ENCODE results near the gene FUT6. TPM values are rescaled to one million over a fixed set of nuclear protein-coding genes. Genes with fewer than 3 reads are reported as not detected.
"Not testable (repeated sequence)": the region's sequence is repeated elsewhere in the genome, so short reads cannot be mapped to it uniquely, and the experiment has no call there.

FUT6 gene
- polyA plus RNA-seq, 2 donors: 77.6 to 96.5 TPM

GRCh38 chr19:5877427-5877826 is 37.9 kb upstream of the FUT6 start:
- peaks cover 0 to 2% of the 10 kb centered on the region in 2 donors for H3K4me1 ChIP-seq (ENCODE audit: control insufficient read depth in 2 of 2, insufficient read depth in 2 of 2, low read length in 1 of 2)
- no peak overlapping the region for H3K27ac ChIP-seq (ENCODE audit: low read depth in 2 of 2, low read length in 1 of 2)
- no peak overlapping the region for H3K4me3 ChIP-seq (ENCODE audit: low read depth in 1 of 2, low read length in 2 of 2)
- H3K27me3 ChIP-seq (ENCODE audit: control insufficient read depth in 1 of 2, insufficient read depth in 2 of 2, low read length in 2 of 2): no peaks in the 10 kb centered on the region
- WGBS, 2 donors: 77 to 84% methylated on average over 8 of the region's 8 CpGs
- H3K9me3 ChIP-seq (ENCODE audit: control insufficient read depth in 2 of 2, insufficient read depth in 1 of 2, low read depth in 1 of 2, low read length in 1 of 2): no peaks in the 10 kb centered on the region
- H3K36me3 ChIP-seq (ENCODE audit: control insufficient read depth in 2 of 2, insufficient read depth in 2 of 2, low read length in 1 of 2): no peaks in the 10 kb centered on the region

- not testable (repeated sequence) for H3K36me3 ChIP-seq (ENCODE audit: control insufficient read depth in 2 of 2, insufficient read depth in 2 of 2, low read length in 1 of 2); H3K9me3 ChIP-seq (ENCODE audit: control insufficient read depth in 2 of 2, insufficient read depth in 1 of 2, low read depth in 1 of 2, low read length in 1 of 2); H3K4me1 ChIP-seq (ENCODE audit: control insufficient read depth in 2 of 2, insufficient read depth in 2 of 2, low read length in 1 of 2); H3K27me3 ChIP-seq (ENCODE audit: control insufficient read depth in 1 of 2, insufficient read depth in 2 of 2, low read length in 2 of 2); H3K4me3 ChIP-seq (ENCODE audit: low read depth in 1 of 2, low read length in 2 of 2)
- H3K27ac ChIP-seq (ENCODE audit: low read depth in 2 of 2, low read length in 1 of 2): peak overlapping the region in 1 of 2 donors; percentile 74
- 72 to 79% methylated on average over 7 of the region's 7 CpGs for WGBS, 2 donors
Measured at GRCh38 chr19:5874496-5874895, 35.0 kb upstream of the FUT6 start.

GRCh38 chr19:5873617-5874199 is 34.2 kb upstream of the FUT6 start:
- H3K27me3 ChIP-seq (ENCODE audit: control insufficient read depth in 1 of 2, insufficient read depth in 2 of 2, low read length in 2 of 2): no peaks in the 10 kb centered on the region
- no peaks in the 10 kb centered on the region for H3K9me3 ChIP-seq (ENCODE audit: control insufficient read depth in 2 of 2, insufficient read depth in 1 of 2, low read depth in 1 of 2, low read length in 1 of 2)
- no peaks in the 10 kb centered on the region for H3K36me3 ChIP-seq (ENCODE audit: control insufficient read depth in 2 of 2, insufficient read depth in 2 of 2, low read length in 1 of 2)
- no peaks in the 10 kb centered on the region for H3K4me1 ChIP-seq (ENCODE audit: control insufficient read depth in 2 of 2, insufficient read depth in 2 of 2, low read length in 1 of 2)
- H3K27ac ChIP-seq (ENCODE audit: low read depth in 2 of 2, low read length in 1 of 2): peak overlapping the region in 1 of 2 donors; percentile 47
- no peak overlapping the region for H3K4me3 ChIP-seq (ENCODE audit: low read depth in 1 of 2, low read length in 2 of 2)
- 89% methylated on average over 12 of the region's 12 CpGs for WGBS, 2 donors

GRCh38 chr19:5870986-5871394 is 31.5 kb upstream of the FUT6 start:
- WGBS, 2 donors: 80 to 82% methylated on average over 12 of the region's 12 CpGs
- no peaks in the 10 kb centered on the region for H3K9me3 ChIP-seq (ENCODE audit: control insufficient read depth in 2 of 2, insufficient read depth in 1 of 2, low read depth in 1 of 2, low read length in 1 of 2)
- H3K27ac ChIP-seq (ENCODE audit: low read depth in 2 of 2, low read length in 1 of 2): no peak overlapping the region
- H3K27me3 ChIP-seq (ENCODE audit: control insufficient read depth in 1 of 2, insufficient read depth in 2 of 2, low read length in 2 of 2): no peaks in the 10 kb centered on the region
- no peaks in the 10 kb centered on the region for H3K36me3 ChIP-seq (ENCODE audit: control insufficient read depth in 2 of 2, insufficient read depth in 2 of 2, low read length in 1 of 2)
- no peak overlapping the region for H3K4me3 ChIP-seq (ENCODE audit: low read depth in 1 of 2, low read length in 2 of 2)
- H3K4me1 ChIP-seq (ENCODE audit: control insufficient read depth in 2 of 2, insufficient read depth in 2 of 2, low read length in 1 of 2): no peaks in the 10 kb centered on the region

- no peaks in the 10 kb centered on the region for H3K9me3 ChIP-seq (ENCODE audit: control insufficient read depth in 2 of 2, insufficient read depth in 1 of 2, low read depth in 1 of 2, low read length in 1 of 2)
- 85 to 88% methylated on average over 31 of the region's 31 CpGs for WGBS, 2 donors
- no peak overlapping the region for H3K4me3 ChIP-seq (ENCODE audit: low read depth in 1 of 2, low read length in 2 of 2)
- H3K27ac ChIP-seq (ENCODE audit: low read depth in 2 of 2, low read length in 1 of 2): no peak overlapping the region
- peaks cover 0 to 2% of the 10 kb centered on the region in 2 donors for H3K4me1 ChIP-seq (ENCODE audit: control insufficient read depth in 2 of 2, insufficient read depth in 2 of 2, low read length in 1 of 2)
- no peaks in the 10 kb centered on the region for H3K27me3 ChIP-seq (ENCODE audit: control insufficient read depth in 1 of 2, insufficient read depth in 2 of 2, low read length in 2 of 2)
- no peaks in the 10 kb centered on the region for H3K36me3 ChIP-seq (ENCODE audit: control insufficient read depth in 2 of 2, insufficient read depth in 2 of 2, low read length in 1 of 2)
Measured at GRCh38 chr19:5867201-5868136, 28.0 kb upstream of the FUT6 start.

- no peak overlapping the region for H3K4me3 ChIP-seq (ENCODE audit: low read depth in 1 of 2, low read length in 2 of 2)
- H3K9me3 ChIP-seq (ENCODE audit: control insufficient read depth in 2 of 2, insufficient read depth in 1 of 2, low read depth in 1 of 2, low read length in 1 of 2): no peaks in the 10 kb centered on the region
- WGBS, 2 donors: 84 to 85% methylated on average over 11 of the region's 11 CpGs
- H3K36me3 ChIP-seq (ENCODE audit: control insufficient read depth in 2 of 2, insufficient read depth in 2 of 2, low read length in 1 of 2): no peaks in the 10 kb centered on the region
- H3K27ac ChIP-seq (ENCODE audit: low read depth in 2 of 2, low read length in 1 of 2): no peak overlapping the region
- no peaks in the 10 kb centered on the region for H3K27me3 ChIP-seq (ENCODE audit: control insufficient read depth in 1 of 2, insufficient read depth in 2 of 2, low read length in 2 of 2)
- H3K4me1 ChIP-seq (ENCODE audit: control insufficient read depth in 2 of 2, insufficient read depth in 2 of 2, low read length in 1 of 2): peaks cover 0 to 2% of the 10 kb centered on the region in 2 donors
Measured at GRCh38 chr19:5865772-5866171, 26.3 kb upstream of the FUT6 start.

GRCh38 chr19:5864725-5865486 is 25.4 kb upstream of the FUT6 start:
- Histone ChIP-seq H3K9me3 (ENCODE audit: control insufficient read depth in 2 of 2, insufficient read depth in 1 of 2, low read depth in 1 of 2, low read length in 1 of 2) (no peaks in the 10 kb centered on the region), H3K4me3 (ENCODE audit: low read depth in 1 of 2, low read length in 2 of 2) (no peak overlapping the region)
- 84 to 85% methylated on average over 14 of the region's 14 CpGs for WGBS, 2 donors

GRCh38 chr19:5864013-5864720 is 24.7 kb upstream of the FUT6 start:
- Histone ChIP-seq H3K27ac (ENCODE audit: low read depth in 2 of 2, low read length in 1 of 2) (no peak overlapping the region), H3K4me1 (ENCODE audit: control insufficient read depth in 2 of 2, insufficient read depth in 2 of 2, low read length in 1 of 2) (peaks cover 0 to 2% of the 10 kb centered on the region in 2 donors), H3K9me3 (ENCODE audit: control insufficient read depth in 2 of 2, insufficient read depth in 1 of 2, low read depth in 1 of 2, low read length in 1 of 2) (no peaks in the 10 kb centered on the region), H3K4me3 (ENCODE audit: low read depth in 1 of 2, low read length in 2 of 2) (no peak overlapping the region), H3K27me3 (ENCODE audit: control insufficient read depth in 1 of 2, insufficient read depth in 2 of 2, low read length in 2 of 2) (no peaks in the 10 kb centered on the region), H3K36me3 (ENCODE audit: control insufficient read depth in 2 of 2, insufficient read depth in 2 of 2, low read length in 1 of 2) (no peaks in the 10 kb centered on the region)
- 84 to 85% methylated on average over 9 of the region's 9 CpGs for WGBS, 2 donors

More at GRCh38 chr19:5864725-5865486, 25.4 kb upstream of the FUT6 start:
- Histone ChIP-seq H3K36me3 (ENCODE audit: control insufficient read depth in 2 of 2, insufficient read depth in 2 of 2, low read length in 1 of 2) (no peaks in the 10 kb centered on the region), H3K4me1 (ENCODE audit: control insufficient read depth in 2 of 2, insufficient read depth in 2 of 2, low read length in 1 of 2) (peaks cover 0 to 2% of the 10 kb centered on the region in 2 donors), H3K27ac (ENCODE audit: low read depth in 2 of 2, low read length in 1 of 2) (no peak overlapping the region), H3K27me3 (ENCODE audit: control insufficient read depth in 1 of 2, insufficient read depth in 2 of 2, low read length in 2 of 2) (no peaks in the 10 kb centered on the region)
